Astrocyte (in vitro differentiated cells and primary cell): ENCODE results near the gene AGTR2.

ENCODE experiments used
- EZH2 ChIP-seq: IDR thresholded peaks from 2 replicates; pipeline ENCODE4 v1.6.1; 2012; ENCODE audit warnings: mild to moderate bottlenecking, low read length, inconsistent platforms; ENCODE audit not compliant: insufficient read depth
- TF ChIP-seq, protein P1 (sequence below): IDR thresholded peaks from 2 replicates; pipeline ENCODE4 v1.5.1; 2011; ENCODE audit warnings: low read depth, mild to moderate bottlenecking, inconsistent platforms, low read length, moderate library complexity; ENCODE audit not compliant: insufficient read depth

DNA sequence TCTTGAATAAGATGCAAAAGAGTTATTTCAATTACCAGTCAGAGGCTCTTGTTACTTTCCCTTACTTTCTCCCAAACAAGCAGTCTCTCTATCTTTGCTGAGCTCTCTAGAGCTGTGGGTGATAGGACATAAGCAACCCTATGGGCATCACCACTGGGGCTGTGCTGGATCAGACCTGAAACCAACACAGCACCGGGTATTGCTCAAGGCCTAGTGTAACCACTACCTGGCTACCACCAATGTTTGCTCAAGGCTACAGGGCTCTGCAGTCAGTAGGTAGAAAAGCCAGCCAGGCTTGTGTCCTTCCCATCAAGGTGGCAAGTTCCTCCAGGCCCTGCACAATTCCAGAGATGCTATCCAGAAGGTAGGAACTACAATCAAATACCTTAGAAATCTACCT is 35.3 kb upstream of the AGTR2 start:
- TF ChIP-seq, protein P1, sequence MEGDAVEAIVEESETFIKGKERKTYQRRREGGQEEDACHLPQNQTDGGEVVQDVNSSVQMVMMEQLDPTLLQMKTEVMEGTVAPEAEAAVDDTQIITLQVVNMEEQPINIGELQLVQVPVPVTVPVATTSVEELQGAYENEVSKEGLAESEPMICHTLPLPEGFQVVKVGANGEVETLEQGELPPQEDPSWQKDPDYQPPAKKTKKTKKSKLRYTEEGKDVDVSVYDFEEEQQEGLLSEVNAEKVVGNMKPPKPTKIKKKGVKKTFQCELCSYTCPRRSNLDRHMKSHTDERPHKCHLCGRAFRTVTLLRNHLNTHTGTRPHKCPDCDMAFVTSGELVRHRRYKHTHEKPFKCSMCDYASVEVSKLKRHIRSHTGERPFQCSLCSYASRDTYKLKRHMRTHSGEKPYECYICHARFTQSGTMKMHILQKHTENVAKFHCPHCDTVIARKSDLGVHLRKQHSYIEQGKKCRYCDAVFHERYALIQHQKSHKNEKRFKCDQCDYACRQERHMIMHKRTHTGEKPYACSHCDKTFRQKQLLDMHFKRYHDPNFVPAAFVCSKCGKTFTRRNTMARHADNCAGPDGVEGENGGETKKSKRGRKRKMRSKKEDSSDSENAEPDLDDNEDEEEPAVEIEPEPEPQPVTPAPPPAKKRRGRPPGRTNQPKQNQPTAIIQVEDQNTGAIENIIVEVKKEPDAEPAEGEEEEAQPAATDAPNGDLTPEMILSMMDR: no peak
- no peak for TF ChIP-seq EZH2
